Gastroesophageal sphincter (tissue), 4 donors: ENCODE measurements around the gene NR3C2. TPM values are rescaled to one million over a fixed set of nuclear protein-coding genes. Genes with fewer than 3 reads are reported as not detected.
"Not testable (repeated sequence)": the region's sequence is repeated elsewhere in the genome, so short reads cannot be mapped to it uniquely, and the experiment has no call there.

Experiments
- ATAC-seq: fragments of 150-250 bp; one replicate; pipeline ENCODE4 v1.9.1; 2016; ENCODE audit warnings: mild to moderate bottlenecking, moderate library complexity
- H3K27ac ChIP-seq, 4 donors: fragments of 200-600 bp; sonication (generic) in 3 of 4; 1 replicate in 3 of 4; 2 replicates in 1 of 4; pipeline ENCODE4 v1.5.1; 2016 to 2019
- H3K27me3 ChIP-seq: fragments of 200-600 bp; sonication (generic); one replicate; pipeline ENCODE4 v1.5.1; 2019
- H3K36me3 ChIP-seq, 2 donors: fragments of 200-600 bp; sonication (generic); one replicate each; pipeline ENCODE4 v1.5.1; 2019; ENCODE audit warnings: control low read depth in 1 of 2
- H3K4me1 ChIP-seq, 3 donors: fragments of 200-600 bp; sonication (generic); 1 replicate in 2 of 3; 2 replicates in 1 of 3; pipeline ENCODE4 v1.5.1; 2016 to 2019; ENCODE audit warnings: control low read depth in 2 of 3
- H3K4me3 ChIP-seq, 2 donors: fragments of 200-600 bp; sonication (generic); one replicate each; pipeline ENCODE4 v1.5.1; 2019; ENCODE audit warnings: mild to moderate bottlenecking in 1 of 2, moderate library complexity in 1 of 2
- H3K9me3 ChIP-seq, 3 donors: fragments of 200-600 bp; sonication (generic); one replicate each; pipeline ENCODE4 v1.5.1; 2017 to 2019; ENCODE audit warnings: control low read depth in 2 of 3
- CTCF ChIP-seq, 4 experiments: fragments of 200-600 bp in 2 of 4; fragments of 450-650 bp in 2 of 4; sonication (generic) in 1 of 4; IDR thresholded peaks; one replicate each; pipeline ENCODE4 v1.5.1; 2017 to 2019; ENCODE audit warnings: antibody characterized with exemption in 4 of 4, mild to moderate bottlenecking in 2 of 4, moderate library complexity in 2 of 4
- EP300 ChIP-seq: sonication (generic); formaldehyde crosslinking; IDR thresholded peaks from one replicate; pipeline ENCODE4 v1.6.1; 2017; ENCODE audit warnings: antibody characterized with exemption, mild to moderate bottlenecking
- POLR2A ChIP-seq, 2 donors: fragments of 450-650 bp; IDR thresholded peaks; one replicate each; pipeline ENCODE4 v1.6.1; 2017; ENCODE audit warnings: antibody characterized with exemption in 2 of 2, mild to moderate bottlenecking in 2 of 2, moderate library complexity in 1 of 2
- POLR2AphosphoS5 ChIP-seq: sonication (generic); formaldehyde crosslinking; IDR thresholded peaks from one replicate; pipeline ENCODE4 v1.6.1; 2017; ENCODE audit warnings: antibody characterized with exemption
- WGBS, 2 donors: methylation state at CpG; one replicate each; pipeline ENCODE4 v1.1.5; 2018; ENCODE audit warnings: low coverage in 1 of 2; 5-methylcytosine and 5-hydroxymethylcytosine counted together
- total RNA-seq, 4 donors: library from RNA; depleted of rRNA; stranded (reverse); fragments of >200 nt; gene quantifications; one replicate each; pipeline ENCODE4 v1.1.0, GENCODE V29; 2016

Gene NR3C2
- total RNA-seq, 4 donors from 2014 or later: 11.6 to 15.9 (median 13.9) TPM

GRCh38 chr4:148091896-148092295 is 350.3 kb downstream of the NR3C2 start:
- no peak for TF ChIP-seq CTCF (IDR thresholded peaks at IDR 0.05)
- TF ChIP-seq EP300: no peak
- TF ChIP-seq POLR2A (IDR thresholded peaks at IDR 0.05): no peak
- TF ChIP-seq POLR2AphosphoS5: no peak
- Histone ChIP-seq H3K4me1 (peaks cover 0 to 12% (median 0%) of the 10 kb centered on the region in 3 donors), H3K9me3 (no peaks in the 10 kb centered on the region), H3K4me3 (no peak overlapping the region), H3K36me3 (peaks cover 0 to 10% of the 10 kb centered on the region in 2 donors), H3K27ac (no peak overlapping the region), H3K27me3 (no peaks in the 10 kb centered on the region)
- WGBS, 2 donors: 48 to 61% methylated on average over 4 of the region's 4 CpGs
- no peak for ATAC-seq

- 88 to 90% methylated on average over 2 of the region's 17 CpGs for WGBS, 2 donors
- ATAC-seq: peak; percentile 18
Measured at GRCh38 chr4:148090503-148091476, 351.4 kb downstream of the NR3C2 start.

GRCh38 chr4:148090029-148090428 is 352.2 kb downstream of the NR3C2 start:
- 78 to 92% methylated on average over 2 of the region's 6 CpGs for WGBS, 2 donors
- TF ChIP-seq POLR2AphosphoS5: no peak
- no peak for TF ChIP-seq CTCF (IDR thresholded peaks at IDR 0.05)
- TF ChIP-seq POLR2A (IDR thresholded peaks at IDR 0.05): no peak
- TF ChIP-seq EP300: no peak
- ATAC-seq: no peak

More at GRCh38 chr4:148090503-148091476, 351.4 kb downstream of the NR3C2 start:
- H3K27ac ChIP-seq: no peak overlapping the region
- H3K27me3 ChIP-seq: no peaks in the 10 kb centered on the region
- H3K4me1 ChIP-seq: peaks cover 0 to 12% (median 0%) of the 10 kb centered on the region in 3 donors
- TF ChIP-seq POLR2AphosphoS5 (no peak), POLR2A (IDR thresholded peaks at IDR 0.05) (no peak), EP300 (no peak), CTCF (IDR thresholded peaks at IDR 0.05) (no peak)
- H3K9me3 ChIP-seq: no peaks in the 10 kb centered on the region
- H3K4me3 ChIP-seq: no peak overlapping the region
- H3K36me3 ChIP-seq: peaks cover 0 to 10% of the 10 kb centered on the region in 2 donors

GRCh38 chr4:148089624-148090023 is 352.6 kb downstream of the NR3C2 start:
- Histone ChIP-seq H3K36me3 (peaks cover 0 to 10% of the 10 kb centered on the region in 2 donors), H3K27me3 (no peaks in the 10 kb centered on the region), H3K4me1 (peaks cover 0 to 12% (median 0%) of the 10 kb centered on the region in 3 donors), H3K4me3 (no peak overlapping the region), H3K27ac (no peak overlapping the region), H3K9me3 (no peaks in the 10 kb centered on the region)
- ATAC-seq: no peak
- 96% methylated on average over 4 of the region's 6 CpGs; no CpG with 5 or more reads in 1 of the 2 donors for WGBS, 2 donors
- TF ChIP-seq POLR2A (IDR thresholded peaks at IDR 0.05) (no peak), CTCF (IDR thresholded peaks at IDR 0.05) (no peak), EP300 (no peak), POLR2AphosphoS5 (no peak)

More at GRCh38 chr4:148090029-148090428, 352.2 kb downstream of the NR3C2 start:
- peaks cover 0 to 10% of the 10 kb centered on the region in 2 donors for H3K36me3 ChIP-seq
- no peaks in the 10 kb centered on the region for H3K9me3 ChIP-seq
- H3K4me3 ChIP-seq: no peak overlapping the region
- no peak overlapping the region for H3K27ac ChIP-seq
- no peaks in the 10 kb centered on the region for H3K27me3 ChIP-seq
- peaks cover 0 to 12% (median 0%) of the 10 kb centered on the region in 3 donors for H3K4me1 ChIP-seq

- peaks cover 0 to 53% of the 10 kb centered on the region in 2 donors for H3K36me3 ChIP-seq
- not testable (repeated sequence) for ATAC-seq, H3K9me3 ChIP-seq, H3K4me1 ChIP-seq, H3K4me3 ChIP-seq, H3K27me3 ChIP-seq, H3K27ac ChIP-seq
- 100% methylated on average over 1 of the region's 4 CpGs; no CpG with 5 or more reads in 1 of the 2 donors for WGBS, 2 donors
Measured at GRCh38 chr4:148083073-148083472, 359.1 kb downstream of the NR3C2 start.
